Coronary artery (tissue), 2 donors: Measurements from ENCODE around the gene WSCD2.

Experiments used
- DNase-seq: peaks from one replicate; pipeline ENCODE4 v3.0.0-alpha.2; 2017; ENCODE audit warnings: low spot score
- H3K27ac ChIP-seq, 2 donors: fragments of 200-600 bp; sonication (generic); one replicate each; pipeline ENCODE4 v1.5.1; 2016 to 2019
- H3K4me3 ChIP-seq: fragments of 200-600 bp; sonication (generic); 2 replicates; pipeline ENCODE4 v1.5.1; 2016; ENCODE audit warnings: mild to moderate bottlenecking, moderate library complexity
- TF ChIP-seq, protein P1 (sequence below): fragments of 200-600 bp; sonication (generic); IDR thresholded peaks from one replicate; pipeline ENCODE4 v1.5.1; 2019; ENCODE audit warnings: antibody characterized with exemption

WSCD2 gene

DNA sequence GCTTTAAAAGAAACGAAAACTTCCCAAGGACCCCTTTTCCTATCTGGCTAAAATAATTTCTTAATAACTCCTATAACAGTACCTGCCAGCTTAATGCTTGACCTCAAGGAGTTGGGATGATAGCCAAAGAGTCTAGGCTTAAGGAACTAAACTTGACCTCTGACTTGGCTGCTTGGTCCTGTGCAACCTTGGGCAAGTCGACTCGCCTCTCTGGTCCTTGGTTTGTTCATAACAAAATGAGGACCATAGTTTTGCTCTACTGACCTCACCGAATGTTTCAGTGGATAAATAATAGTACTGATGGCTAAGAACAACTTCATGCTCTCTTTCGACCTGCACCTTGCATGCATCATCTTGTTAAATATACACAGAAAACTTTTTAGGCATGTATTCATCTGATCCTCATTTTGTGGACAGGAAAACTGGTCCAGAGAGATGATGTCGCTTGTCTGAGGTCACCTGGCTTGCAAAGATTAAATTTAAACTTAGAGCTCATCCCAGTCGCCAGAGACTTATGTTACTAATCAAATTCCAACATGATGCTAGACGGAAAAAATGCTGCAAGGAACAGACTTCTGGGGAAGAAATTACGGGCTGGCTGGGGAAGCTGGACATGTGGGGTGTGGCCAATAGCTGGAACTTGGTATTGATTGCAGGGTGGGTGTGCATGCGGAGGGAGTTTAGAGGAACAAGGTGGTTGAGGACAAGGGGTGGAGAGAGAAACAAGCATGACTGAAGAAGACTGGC is 38.0 kb upstream of the WSCD2 start:
- no peak overlapping the region for H3K27ac ChIP-seq
- no peak overlapping the region for H3K4me3 ChIP-seq
- no peak for DNase-seq
- TF ChIP-seq, protein P1, sequence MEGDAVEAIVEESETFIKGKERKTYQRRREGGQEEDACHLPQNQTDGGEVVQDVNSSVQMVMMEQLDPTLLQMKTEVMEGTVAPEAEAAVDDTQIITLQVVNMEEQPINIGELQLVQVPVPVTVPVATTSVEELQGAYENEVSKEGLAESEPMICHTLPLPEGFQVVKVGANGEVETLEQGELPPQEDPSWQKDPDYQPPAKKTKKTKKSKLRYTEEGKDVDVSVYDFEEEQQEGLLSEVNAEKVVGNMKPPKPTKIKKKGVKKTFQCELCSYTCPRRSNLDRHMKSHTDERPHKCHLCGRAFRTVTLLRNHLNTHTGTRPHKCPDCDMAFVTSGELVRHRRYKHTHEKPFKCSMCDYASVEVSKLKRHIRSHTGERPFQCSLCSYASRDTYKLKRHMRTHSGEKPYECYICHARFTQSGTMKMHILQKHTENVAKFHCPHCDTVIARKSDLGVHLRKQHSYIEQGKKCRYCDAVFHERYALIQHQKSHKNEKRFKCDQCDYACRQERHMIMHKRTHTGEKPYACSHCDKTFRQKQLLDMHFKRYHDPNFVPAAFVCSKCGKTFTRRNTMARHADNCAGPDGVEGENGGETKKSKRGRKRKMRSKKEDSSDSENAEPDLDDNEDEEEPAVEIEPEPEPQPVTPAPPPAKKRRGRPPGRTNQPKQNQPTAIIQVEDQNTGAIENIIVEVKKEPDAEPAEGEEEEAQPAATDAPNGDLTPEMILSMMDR = no peak

GRCh38 chr12:108091679-108092051 is 37.4 kb upstream of the WSCD2 start:
- Histone ChIP-seq H3K27ac (no peak overlapping the region), H3K4me3 (no peak overlapping the region)
- TF ChIP-seq, protein P1 = no peak
- DNase-seq = no peak

DNA sequence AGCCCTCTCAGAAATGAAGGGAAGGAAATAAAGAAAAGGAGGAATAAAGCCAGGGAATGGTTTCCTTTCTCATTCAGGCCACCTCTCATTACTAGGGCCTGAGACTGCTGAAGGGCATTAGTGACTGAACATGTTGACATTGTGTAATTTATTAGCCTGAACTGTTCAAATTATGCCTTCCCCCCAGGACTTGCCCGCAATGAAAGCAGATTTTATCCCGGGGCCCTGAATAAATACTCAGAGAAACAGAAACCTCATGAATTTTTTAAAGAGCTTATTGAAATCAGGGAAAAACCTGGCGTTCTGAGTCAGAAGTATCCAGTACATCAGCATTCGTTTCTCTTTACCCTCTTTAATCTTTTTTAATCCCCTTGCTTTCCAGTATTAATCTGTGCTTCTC is 35.9 kb upstream of the WSCD2 start:
- TF ChIP-seq, protein P1 = no peak
- no peak overlapping the region for H3K4me3 ChIP-seq
- DNase-seq = no peak
- no peak overlapping the region for H3K27ac ChIP-seq

DNA sequence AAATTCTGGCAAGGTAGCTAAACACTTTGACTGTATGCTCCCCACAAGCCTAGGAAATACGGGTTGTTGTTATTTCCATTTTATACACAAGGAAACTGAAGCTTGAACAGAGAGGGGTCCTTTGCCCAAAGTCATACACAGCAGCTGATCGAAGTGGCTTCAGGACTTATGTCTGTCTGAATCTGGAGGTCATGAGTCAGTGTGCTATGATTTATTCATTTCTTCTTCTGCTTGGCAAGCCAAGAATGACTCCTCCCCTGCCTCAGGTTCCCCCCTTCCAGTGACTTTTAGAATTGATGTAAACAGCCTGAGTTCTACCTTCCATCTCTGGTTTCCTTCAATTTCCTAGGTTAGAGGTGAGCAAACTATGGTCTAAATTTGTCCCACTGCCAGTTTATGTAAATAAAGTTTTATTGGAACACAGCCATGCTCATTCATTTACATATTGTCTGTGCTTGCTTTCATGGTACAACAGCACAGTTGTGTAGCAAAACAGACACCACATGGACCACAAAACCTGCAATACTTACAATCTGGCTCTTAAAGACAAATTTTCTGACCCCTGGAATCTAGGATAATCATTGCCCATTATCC is 34.9 kb upstream of the WSCD2 start:
- DNase-seq = no peak
- TF ChIP-seq, protein P1 = no peak
- Histone ChIP-seq H3K4me3 (no peak overlapping the region), H3K27ac (no peak overlapping the region)

- DNase-seq = peak; percentile 47
- H3K27ac ChIP-seq = no peak overlapping the region
- no peak overlapping the region for H3K4me3 ChIP-seq
- TF ChIP-seq, protein P1 = no peak
Measured at GRCh38 chr12:108097160-108097911, 31.8 kb upstream of the WSCD2 start.

- no peak overlapping the region for H3K4me3 ChIP-seq
- H3K27ac ChIP-seq = no peak overlapping the region
- DNase-seq = peak; percentile 35
- TF ChIP-seq, protein P1 = no peak
Measured at GRCh38 chr12:108098374-108098773, 30.7 kb upstream of the WSCD2 start.
